ENCODE measurements around the gene TAS2R1.

The TAS2R1 gene

GRCh38 chr5:9617739-9618504, 12.2 kb downstream of the TAS2R1 start:
- TF ChIP-seq, protein P1, sequence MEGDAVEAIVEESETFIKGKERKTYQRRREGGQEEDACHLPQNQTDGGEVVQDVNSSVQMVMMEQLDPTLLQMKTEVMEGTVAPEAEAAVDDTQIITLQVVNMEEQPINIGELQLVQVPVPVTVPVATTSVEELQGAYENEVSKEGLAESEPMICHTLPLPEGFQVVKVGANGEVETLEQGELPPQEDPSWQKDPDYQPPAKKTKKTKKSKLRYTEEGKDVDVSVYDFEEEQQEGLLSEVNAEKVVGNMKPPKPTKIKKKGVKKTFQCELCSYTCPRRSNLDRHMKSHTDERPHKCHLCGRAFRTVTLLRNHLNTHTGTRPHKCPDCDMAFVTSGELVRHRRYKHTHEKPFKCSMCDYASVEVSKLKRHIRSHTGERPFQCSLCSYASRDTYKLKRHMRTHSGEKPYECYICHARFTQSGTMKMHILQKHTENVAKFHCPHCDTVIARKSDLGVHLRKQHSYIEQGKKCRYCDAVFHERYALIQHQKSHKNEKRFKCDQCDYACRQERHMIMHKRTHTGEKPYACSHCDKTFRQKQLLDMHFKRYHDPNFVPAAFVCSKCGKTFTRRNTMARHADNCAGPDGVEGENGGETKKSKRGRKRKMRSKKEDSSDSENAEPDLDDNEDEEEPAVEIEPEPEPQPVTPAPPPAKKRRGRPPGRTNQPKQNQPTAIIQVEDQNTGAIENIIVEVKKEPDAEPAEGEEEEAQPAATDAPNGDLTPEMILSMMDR (IDR thresholded peaks at IDR 0.05; ENCODE audit: insufficient read depth, low read depth, low read length, missing control alignments) = no peak
- no peak overlapping the region for H3K4me3 ChIP-seq (ENCODE audit: low read length)
- no peak for DNase-seq (ENCODE audit: low read depth)

DNA sequence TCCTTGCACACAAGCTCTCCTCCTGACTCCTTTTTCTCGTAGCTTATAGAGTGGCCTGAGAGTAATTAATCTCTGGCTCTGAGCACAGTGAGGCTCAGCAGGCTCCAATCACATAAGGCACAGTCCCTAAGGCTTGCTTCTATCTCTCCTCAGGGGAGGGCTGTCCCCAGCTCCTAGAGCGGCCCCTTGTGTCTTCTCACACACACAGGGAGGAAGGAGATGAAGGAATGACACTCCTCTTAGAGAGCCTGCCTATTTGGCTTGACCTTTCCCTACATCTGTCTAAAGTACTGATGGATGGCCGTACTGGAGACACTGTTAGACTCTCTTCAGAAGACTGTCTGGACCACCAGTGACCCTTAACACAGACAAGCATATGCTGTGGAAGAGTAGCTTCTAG, 12.9 kb downstream of the TAS2R1 start:
- TF ChIP-seq, protein P1 (IDR thresholded peaks at IDR 0.05; ENCODE audit: insufficient read depth, low read depth, low read length, missing control alignments) = no peak
- H3K4me3 ChIP-seq (ENCODE audit: low read length) = no peak overlapping the region
- DNase-seq (ENCODE audit: low read depth) = no peak

DNA sequence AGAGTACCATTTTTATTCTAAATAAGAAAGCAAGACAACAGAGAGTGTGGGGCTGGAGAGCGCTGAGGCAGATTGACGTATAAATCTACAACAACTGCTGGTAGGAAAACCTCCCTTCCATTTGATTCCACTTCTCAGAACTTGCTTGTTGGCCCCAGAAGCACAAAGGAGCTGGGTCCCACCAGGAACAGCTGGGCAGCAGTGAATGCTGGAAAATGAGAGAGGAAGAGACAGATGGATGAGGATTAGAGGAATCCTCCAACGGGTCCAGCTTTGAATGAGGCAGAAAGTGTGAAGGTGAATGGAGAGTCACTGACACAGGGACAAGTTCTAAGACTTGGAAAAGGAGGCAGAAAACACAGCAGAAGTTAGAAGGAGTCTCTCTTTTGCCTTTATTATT, 14.8 kb downstream of the TAS2R1 start:
- TF ChIP-seq, protein P1 (IDR thresholded peaks at IDR 0.05; ENCODE audit: insufficient read depth, low read depth, low read length, missing control alignments) = no peak
- DNase-seq (ENCODE audit: low read depth) = no peak
- no peak overlapping the region for H3K4me3 ChIP-seq (ENCODE audit: low read length)

GRCh38 chr5:9613360-9613759, 16.8 kb downstream of the TAS2R1 start:
- no peak overlapping the region for H3K4me3 ChIP-seq (ENCODE audit: low read length)
- no peak for DNase-seq (ENCODE audit: low read depth)
- TF ChIP-seq, protein P1 (IDR thresholded peaks at IDR 0.05; ENCODE audit: insufficient read depth, low read depth, low read length, missing control alignments) = no peak

DNA sequence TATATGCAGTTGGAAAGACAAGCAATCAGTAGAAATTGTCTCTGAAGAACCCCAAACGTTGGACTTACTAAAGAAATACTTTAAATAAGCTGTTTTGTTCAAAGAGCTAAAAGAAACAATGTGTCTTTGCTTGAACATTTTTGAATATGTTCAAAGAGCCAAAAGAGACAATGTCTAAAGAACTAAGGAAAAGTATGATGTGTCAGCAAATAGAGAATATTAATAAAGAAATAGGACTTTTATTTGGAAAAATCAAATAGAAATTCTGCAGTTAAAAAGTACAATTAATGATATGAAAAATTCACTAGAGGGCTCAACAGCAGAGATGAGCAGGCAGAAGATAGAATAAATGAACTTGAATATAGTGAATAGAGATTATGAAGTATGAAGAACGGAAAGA, 19.2 kb downstream of the TAS2R1 start:
- TF ChIP-seq, protein P1 (IDR thresholded peaks at IDR 0.05; ENCODE audit: insufficient read depth, low read depth, low read length, missing control alignments) = no peak
- H3K4me3 ChIP-seq (ENCODE audit: low read length) = no peak overlapping the region
- DNase-seq (ENCODE audit: low read depth) = no peak

DNA sequence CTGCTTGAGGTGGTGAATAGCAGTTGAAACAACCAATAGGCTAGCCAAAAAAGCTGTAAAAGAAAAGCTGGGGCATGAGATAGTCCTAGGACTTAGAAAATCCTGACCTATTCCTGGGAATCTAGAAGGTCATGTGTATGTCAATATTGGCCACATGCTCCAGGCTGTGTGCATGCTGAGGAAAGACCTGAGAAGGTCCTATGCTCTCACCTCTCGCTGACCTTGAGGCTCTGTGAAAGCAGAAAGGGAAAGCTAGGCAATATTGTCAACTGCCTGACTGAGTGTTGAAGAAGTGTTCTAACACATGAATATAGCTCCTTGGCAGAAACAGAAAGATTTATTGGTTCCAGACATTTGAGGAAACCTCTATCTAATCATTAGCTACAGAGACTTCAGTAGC, 19.8 kb downstream of the TAS2R1 start:
- TF ChIP-seq, protein P1 (IDR thresholded peaks at IDR 0.05; ENCODE audit: insufficient read depth, low read depth, low read length, missing control alignments) = no peak
- no peak overlapping the region for H3K4me3 ChIP-seq (ENCODE audit: low read length)
- no peak for DNase-seq (ENCODE audit: low read depth)

DNA sequence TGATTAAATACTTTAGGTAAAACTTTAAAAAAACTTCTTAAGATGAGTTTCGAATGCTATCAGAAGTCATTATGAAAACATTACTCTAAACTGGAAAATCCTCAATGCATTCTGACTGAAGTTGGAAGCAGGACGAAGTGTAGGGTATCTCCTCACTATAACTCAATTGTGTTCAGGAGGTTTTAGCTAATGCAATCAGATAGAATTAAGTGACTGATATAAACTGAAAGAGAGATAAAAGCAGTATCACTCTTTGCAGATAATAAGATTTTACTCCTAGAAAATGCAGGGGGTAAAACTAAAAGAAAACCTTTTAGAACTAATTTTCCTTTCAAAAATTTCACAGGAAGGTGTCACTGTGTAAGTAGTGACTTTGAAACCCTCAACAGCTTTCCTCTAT, 22.1 kb downstream of the TAS2R1 start:
- TF ChIP-seq, protein P1 (IDR thresholded peaks at IDR 0.05; ENCODE audit: insufficient read depth, low read depth, low read length, missing control alignments) = no peak
- no peak overlapping the region for H3K4me3 ChIP-seq (ENCODE audit: low read length)
- DNase-seq (ENCODE audit: low read depth) = no peak
